HG02970 (cell line): ENCODE data around the gene MRC1.
"Not testable (repeated sequence)": the region's sequence is repeated elsewhere in the genome, so short reads cannot be mapped to it uniquely, and the experiment has no call there.

Experiments
- ATAC-seq: cut with Tn5 transposase; IDR thresholded peaks from one replicate; pipeline ENCODE4 v1.9.1; 2021; ENCODE audit warnings: mild to moderate bottlenecking, moderate library complexity, moderate number of reproducible peaks; ENCODE audit not compliant: unreplicated experiment, low FRiP score

Gene MRC1

DNA sequence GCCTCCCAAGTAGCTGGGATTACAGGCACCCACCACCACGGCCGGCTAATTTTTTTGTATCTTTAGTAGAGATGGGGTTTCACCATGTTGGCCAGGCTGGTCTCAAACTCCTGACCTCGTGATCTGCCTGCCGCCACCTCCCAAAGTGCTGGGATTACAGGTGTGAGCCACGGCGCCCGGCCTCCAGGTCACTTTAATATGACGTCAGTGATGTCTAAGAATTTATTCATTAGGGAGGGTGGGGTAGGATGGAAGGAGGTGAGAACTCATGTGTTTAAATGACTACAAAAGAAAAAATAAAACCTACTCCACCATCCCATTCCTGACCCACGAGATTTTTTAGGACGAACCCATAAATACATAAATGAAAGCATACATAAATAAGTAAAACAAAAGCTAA lies 145.2 kb downstream of the MRC1 start:
- not testable (repeated sequence) for ATAC-seq

DNA sequence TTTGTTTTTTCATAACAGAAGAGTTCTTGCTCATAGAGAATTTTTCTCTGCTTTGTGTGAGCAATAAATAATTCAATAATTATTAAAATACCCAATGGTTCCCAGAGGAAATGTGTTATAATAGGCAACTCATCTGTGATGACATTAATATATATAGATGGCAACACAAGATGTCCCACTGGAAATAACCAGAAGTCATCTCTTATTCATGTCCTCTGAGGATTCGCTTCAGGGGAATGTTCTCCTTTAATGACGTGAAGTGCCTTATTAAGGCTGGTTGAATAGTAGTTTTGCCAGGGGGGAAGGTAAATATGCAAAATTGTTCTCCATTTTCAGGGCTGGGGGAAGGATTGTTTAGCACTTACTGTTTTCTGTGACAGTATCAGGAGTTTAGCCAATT lies 145.7 kb downstream of the MRC1 start:
- no peak for ATAC-seq

DNA sequence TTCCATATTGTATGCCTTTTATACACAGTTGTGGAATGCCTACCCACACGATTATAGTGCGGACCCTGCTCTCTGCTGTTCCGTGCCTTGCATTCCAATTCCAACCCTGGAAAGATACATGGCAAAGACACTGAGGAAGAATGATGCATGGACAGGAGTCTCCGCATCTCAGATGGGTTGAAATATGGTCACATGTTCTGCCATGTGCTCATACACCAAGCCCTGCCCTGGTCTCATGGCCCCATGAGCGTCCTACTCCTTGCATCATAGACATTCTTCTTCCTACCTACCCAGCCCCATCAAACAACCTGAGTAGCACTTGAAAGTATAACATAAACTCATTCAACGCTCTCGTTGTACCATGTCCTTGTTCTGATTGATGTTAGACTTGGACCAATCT lies 148.9 kb downstream of the MRC1 start:
- ATAC-seq = no peak

- ATAC-seq = no peak
These were observed 150.7 kb downstream of the MRC1 start for GRCh38 chr10:17959870-17960269.
